ENCODE data around the gene TGM5.

DNA sequence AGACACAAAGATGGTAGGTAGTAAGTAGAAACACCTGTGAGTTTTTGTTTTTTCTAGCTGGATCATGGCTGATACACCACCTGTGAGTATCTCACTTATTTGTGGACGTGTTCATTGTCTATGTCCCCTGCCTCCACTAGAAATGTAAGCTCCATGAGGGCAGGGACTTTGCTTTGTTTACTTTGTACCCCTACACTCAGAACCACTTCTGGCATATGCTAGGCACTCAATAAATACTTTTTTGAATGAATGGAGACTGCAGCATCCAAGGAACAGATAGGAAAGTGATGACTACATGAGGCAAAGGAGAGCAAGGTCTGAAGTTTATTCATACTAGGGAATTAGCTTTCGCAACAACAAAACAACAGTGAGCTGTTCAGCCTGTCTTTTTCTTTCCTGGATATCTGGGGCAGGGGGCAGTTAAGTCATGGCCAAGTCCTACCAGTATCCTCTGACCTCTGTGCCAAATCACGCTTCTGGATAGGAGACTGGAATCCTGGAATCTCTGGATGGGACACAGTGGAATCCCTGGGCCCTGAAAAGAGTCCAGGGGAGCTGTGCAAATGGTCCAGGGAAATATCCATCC lies 34.3 kb downstream of the TGM5 start:
- TF ChIP-seq POLR2A (IDR thresholded peaks at IDR 0.05; ENCODE audit: low read depth, low read length) (no peak), POLR2AphosphoS5 (IDR thresholded peaks at IDR 0.05; ENCODE audit: low read depth, low read length) (no peak)
